Tibial artery (tissue), 4 donors: ENCODE measurements around the gene LIMS1.
"Not testable (repeated sequence)": the region's sequence is repeated elsewhere in the genome, so short reads cannot be mapped to it uniquely, and the experiment has no call there.

Source experiments
- DNase-seq, 2 donors: peaks; one replicate each; pipeline ENCODE4 v3.0.0-alpha.2; 2019
- H3K27ac ChIP-seq, 2 donors: fragments of 200-600 bp; sonication (generic) in 1 of 2; 1 replicate in 1 of 2; 2 replicates in 1 of 2; pipeline ENCODE4 v1.5.1; 2018 to 2019; ENCODE audit warnings: mild to moderate bottlenecking in 1 of 2
- H3K27me3 ChIP-seq, 2 donors: fragments of 200-600 bp; sonication (generic) in 1 of 2; one replicate each; pipeline versions ENCODE4 v1.5.1 to v1.6.0; 2016 to 2019
- H3K36me3 ChIP-seq, 3 donors: fragments of 200-600 bp; sonication (generic) in 2 of 3; one replicate each; pipeline ENCODE4 v1.5.1; 2016 to 2019; ENCODE audit warnings: mild to moderate bottlenecking in 2 of 3
- H3K4me1 ChIP-seq, 4 donors: fragments of 200-600 bp; sonication (generic) in 2 of 4; 1 replicate in 3 of 4; 2 replicates in 1 of 4; pipeline ENCODE4 v1.5.1; 2016 to 2019
- H3K4me3 ChIP-seq, 2 donors: fragments of 200-600 bp; sonication (generic) in 1 of 2; 1 replicate in 1 of 2; 2 replicates in 1 of 2; pipeline ENCODE4 v1.5.1; 2018 to 2019; ENCODE audit warnings: mild to moderate bottlenecking in 2 of 2
- H3K9me3 ChIP-seq, 3 donors: fragments of 200-600 bp; sonication (generic) in 1 of 3; one replicate each; pipeline ENCODE4 v1.5.1; 2016 to 2019
- CTCF ChIP-seq, 2 experiments: fragments of 200-600 bp in 1 of 2; fragments of 450-650 bp in 1 of 2; IDR thresholded peaks; one replicate each; pipeline ENCODE4 v1.5.1; 2017 to 2019; ENCODE audit warnings: antibody characterized with exemption in 2 of 2, mild to moderate bottlenecking in 1 of 2, moderate library complexity in 1 of 2
- intact Hi-C: fragments of 100-400 bp; cut with DNase I; formaldehyde crosslinking; loops from one replicate; pipeline ENCODE4 v1.15.0; 2023; ENCODE audit warnings: low total_unique reads

Gene LIMS1

GRCh38 chr2:108589781-108590180 is 55.5 kb downstream of the LIMS1 start:
- H3K4me3 ChIP-seq = no peak overlapping the region
- no peaks in the 10 kb centered on the region for H3K36me3 ChIP-seq
- no peaks in the 10 kb centered on the region for H3K27me3 ChIP-seq
- intact Hi-C loops = no loop called here
- peak overlapping the region in 1 of 2 donors; percentile 76 for H3K27ac ChIP-seq
- H3K9me3 ChIP-seq = no peaks in the 10 kb centered on the region
- TF ChIP-seq CTCF (IDR thresholded peaks at IDR 0.05) = no peak
- DNase-seq = no peak
- H3K4me1 ChIP-seq = peaks cover 7 to 81% (median 46%) of the 10 kb centered on the region in 4 donors

GRCh38 chr2:108591163-108591562 is 56.9 kb downstream of the LIMS1 start:
- intact Hi-C loops = no loop called here
- Histone ChIP-seq H3K27me3 (no peaks in the 10 kb centered on the region), H3K36me3 (no peaks in the 10 kb centered on the region), H3K4me3 (no peak overlapping the region), H3K4me1 (peaks cover 7 to 89% (median 55%) of the 10 kb centered on the region in 4 donors), H3K27ac (no peak overlapping the region), H3K9me3 (no peaks in the 10 kb centered on the region)
- no peak for TF ChIP-seq CTCF (IDR thresholded peaks at IDR 0.05)
- no peak for DNase-seq

- DNase-seq = no peak
- Histone ChIP-seq H3K4me3 (no peak overlapping the region), H3K9me3 (no peaks in the 10 kb centered on the region), H3K4me1 (peaks cover under 1 to 84% (median 39%) of the 10 kb centered on the region in 4 donors), H3K27ac (peak overlapping the region; percentile 70 to 80), H3K36me3 (no peaks in the 10 kb centered on the region), H3K27me3 (no peaks in the 10 kb centered on the region)
- TF ChIP-seq CTCF (IDR thresholded peaks at IDR 0.05) = no peak
- intact Hi-C loops = no loop called here
These were observed 59.4 kb downstream of the LIMS1 start for GRCh38 chr2:108593547-108594098.

- Histone ChIP-seq H3K27ac (peak overlapping the region; percentile 70 to 80), H3K4me1 (peaks cover 0 to 76% (median 37%) of the 10 kb centered on the region in 4 donors), H3K4me3 (no peak overlapping the region), H3K9me3 (no peaks in the 10 kb centered on the region), H3K27me3 (no peaks in the 10 kb centered on the region), H3K36me3 (no peaks in the 10 kb centered on the region)
- DNase-seq = no peak
- intact Hi-C loops = no loop called here
- no peak for TF ChIP-seq CTCF (IDR thresholded peaks at IDR 0.05)
These were observed 60.1 kb downstream of the LIMS1 start for GRCh38 chr2:108594132-108594981.

GRCh38 chr2:108594982-108595464 is 60.8 kb downstream of the LIMS1 start:
- TF ChIP-seq CTCF (IDR thresholded peaks at IDR 0.05) = no peak
- DNase-seq = no peak
- H3K4me3 ChIP-seq = no peak overlapping the region
- no peaks in the 10 kb centered on the region for H3K36me3 ChIP-seq
- no peaks in the 10 kb centered on the region for H3K9me3 ChIP-seq
- intact Hi-C loops = no loop called here
- no peaks in the 10 kb centered on the region for H3K27me3 ChIP-seq
- peaks cover 0 to 70% (median 36%) of the 10 kb centered on the region in 4 donors for H3K4me1 ChIP-seq
- H3K27ac ChIP-seq = peak overlapping the region; percentile 70 to 80

GRCh38 chr2:108595771-108596170 is 61.5 kb downstream of the LIMS1 start:
- H3K27me3 ChIP-seq, H3K36me3 ChIP-seq, DNase-seq, H3K9me3 ChIP-seq, H3K4me3 ChIP-seq, intact Hi-C loops: not testable (repeated sequence)
- H3K4me1 ChIP-seq = peaks cover 0 to 63% (median 36%) of the 10 kb centered on the region in 4 donors
- H3K27ac ChIP-seq = peak overlapping the region; percentile 70 to 80
